Cerebellar cortex (tissue), 1 donor: ENCODE measurements around the gene AGPS.

ENCODE experiments used
- DNase-seq: peaks from one replicate; pipeline ENCODE4 v3.0.0-alpha.2; 2015; ENCODE audit warnings: low spot score

The AGPS gene

GRCh38 chr2:177592945-177593344 lies 200.4 kb downstream of the AGPS start:
- no peak for DNase-seq

GRCh38 chr2:177593402-177593801 lies 200.8 kb downstream of the AGPS start:
- no peak for DNase-seq
